HepG2 (cell line): Measurements from ENCODE around the gene ZNF84. TPM values are rescaled to one million over a fixed set of nuclear protein-coding genes. Genes with fewer than 3 reads are reported as not detected.

ENCODE experiments used
- FOXA3 ChIP-seq: IDR thresholded peaks from 2 replicates; pipeline ENCODE4 v1.6.1; 2016; ENCODE audit warnings: missing genetic modification reagents, missing compliant biosample characterization
- FOXP4 ChIP-seq: sonication (generic); formaldehyde crosslinking; IDR thresholded peaks from 2 replicates; pipeline ENCODE4 v1.4.0; 2020; ENCODE audit warnings: missing genetic modification reagents
- HNF4A ChIP-seq: sonication (generic); formaldehyde crosslinking; IDR thresholded peaks from 2 replicates; pipeline ENCODE4 v1.4.0; 2020; ENCODE audit warnings: missing genetic modification reagents
- JARID2 ChIP-seq: sonication (generic); formaldehyde crosslinking; IDR thresholded peaks from 2 replicates; pipeline ENCODE4 v1.8.1; 2023; ENCODE audit warnings: missing genetic modification reagents, inconsistent platforms; ENCODE audit not compliant: insufficient replicate concordance
- MAFF ChIP-seq: IDR thresholded peaks from 2 replicates; pipeline ENCODE4 v1.6.1; 2011; ENCODE audit warnings: low read depth, low read length, improper control_type of control experiment
- MLXIP ChIP-seq: sonication (generic); formaldehyde crosslinking; IDR thresholded peaks from 2 replicates; pipeline ENCODE4 v1.9.0; 2021; ENCODE audit warnings: missing genetic modification reagents, borderline replicate concordance
- NFATC3 ChIP-seq: sonication (generic); formaldehyde crosslinking; IDR thresholded peaks from 2 replicates; pipeline ENCODE4 v1.5.1; 2020; ENCODE audit warnings: mild to moderate bottlenecking, missing genetic modification reagents
- NFYC ChIP-seq: IDR thresholded peaks from 2 replicates; pipeline ENCODE4 v1.6.1; 2016; ENCODE audit warnings: missing genetic modification reagents, missing compliant biosample characterization
- PBX3 ChIP-seq: sonication (generic); formaldehyde crosslinking; IDR thresholded peaks from 2 replicates; pipeline ENCODE4 v1.8.1; 2023; ENCODE audit warnings: missing genetic modification reagents, inconsistent platforms, borderline replicate concordance
- PHF21A ChIP-seq: sonication (generic); formaldehyde crosslinking; IDR thresholded peaks from 2 replicates; pipeline ENCODE4 v1.5.0; 2020; ENCODE audit warnings: mild to moderate bottlenecking, missing genetic modification reagents
- SCMH1 ChIP-seq: sonication (generic); formaldehyde crosslinking; IDR thresholded peaks from 2 replicates; pipeline ENCODE4 v1.9.0; 2021; ENCODE audit warnings: missing genetic modification reagents, mild to moderate bottlenecking, borderline replicate concordance
- ZC3H4 ChIP-seq: sonication (generic); formaldehyde crosslinking; IDR thresholded peaks from 2 replicates; pipeline ENCODE4 v1.4.0; 2020; ENCODE audit warnings: missing genetic modification reagents, borderline replicate concordance
- ZNF235 ChIP-seq: sonication (generic); formaldehyde crosslinking; IDR thresholded peaks from 2 replicates; pipeline ENCODE4 v1.8.1; 2023; ENCODE audit warnings: mild to moderate bottlenecking, missing genetic modification reagents, borderline replicate concordance
- ZNF558 ChIP-seq: sonication (generic); formaldehyde crosslinking; IDR thresholded peaks from 2 replicates; pipeline ENCODE4 v1.9.0; 2022; ENCODE audit warnings: mild to moderate bottlenecking, missing genetic modification reagents, borderline replicate concordance
- ZNF572 ChIP-seq: sonication (generic); formaldehyde crosslinking; IDR thresholded peaks from 2 replicates; pipeline ENCODE4 v1.5.1; 2020; ENCODE audit warnings: mild to moderate bottlenecking, missing genetic modification reagents
- ZNF607 ChIP-seq: sonication (generic); formaldehyde crosslinking; IDR thresholded peaks from 2 replicates; pipeline ENCODE4 v1.5.1; 2020; ENCODE audit warnings: missing genetic modification reagents, mild to moderate bottlenecking, borderline replicate concordance
- ZNF652 ChIP-seq: IDR thresholded peaks from 2 replicates; pipeline ENCODE4 v1.6.1; 2016; ENCODE audit warnings: low read depth, borderline replicate concordance
- ZNF687 ChIP-seq: sonication (generic); formaldehyde crosslinking; IDR thresholded peaks from 2 replicates; pipeline ENCODE4 v1.5.1; 2020; ENCODE audit warnings: mild to moderate bottlenecking, missing genetic modification reagents, moderate library complexity
- ZNF816 ChIP-seq: sonication (generic); formaldehyde crosslinking; IDR thresholded peaks from 2 replicates; pipeline ENCODE4 v1.8.0; 2022; ENCODE audit warnings: missing genetic modification reagents, mild to moderate bottlenecking, borderline replicate concordance
- polyA plus RNA-seq, 8 experiments: library from polyadenylated mRNA; depleted of rRNA in 3 of 8; stranded (reverse) in 7 of 8; unstranded in 1 of 8; fragments of >200 nt; fragmentation: Illumina TruSeq in 4 of 8; extraction: Trizol in 4 of 8; gene quantifications; 2 replicates each; pipeline versions ENCODE4 v1.2.1 to v1.2.3, GENCODE V29; 2011 to 2016; ENCODE audit warnings: low read depth in 4 of 8, missing spikeins in 1 of 8, mixed read lengths in 1 of 8; ENCODE audit not compliant: insufficient read depth in 1 of 8
- total RNA-seq, 5 experiments: library from RNA; depleted of rRNA; stranded (reverse); fragments of >200 nt; fragmentation: Illumina TruSeq; extraction: Trizol; gene quantifications; 2 replicates each; pipeline ENCODE4 v1.2.3, GENCODE V29; 2016; ENCODE audit warnings: low read depth in 1 of 5

The ZNF84 gene
- total and polyA plus RNA-seq, 2 of the 13 experiments (the other 11 are each of a cell fraction or from before 2014, with no cell fraction given), result 15.5 to 21.8 TPM

GRCh38 chr12:133037207-133038005, at the start of gene ZNF84 (continued):
- TF ChIP-seq MLXIP (CRISPR knock-in tag), result peak; percentile 95
- TF ChIP-seq ZNF607 (CRISPR knock-in tag), result peak; percentile 84
- TF ChIP-seq PBX3 (CRISPR knock-in tag), result no peak
- TF ChIP-seq ZNF558 (CRISPR knock-in tag), result peak; percentile 86; the same call in 1 of the 2 replicates
- no peak for TF ChIP-seq SCMH1 (CRISPR knock-in tag)
- no peak for TF ChIP-seq ZNF572 (CRISPR knock-in tag)
- TF ChIP-seq ZNF687, result peak; percentile 94
- peak; percentile 52 for TF ChIP-seq PHF21A
- no peak for TF ChIP-seq JARID2 (CRISPR knock-in tag)
- TF ChIP-seq ZC3H4, result no peak
- no peak for TF ChIP-seq ZNF816 (CRISPR knock-in tag)
- TF ChIP-seq ZNF652 (CRISPR knock-in tag), result no peak
- TF ChIP-seq FOXA3 (CRISPR knock-in tag), result peak; percentile 63
- no peak for TF ChIP-seq MAFF
- no peak for TF ChIP-seq NFATC3 (CRISPR knock-in tag)
- TF ChIP-seq FOXP4 (CRISPR knock-in tag), result no peak
- TF ChIP-seq NFYC (CRISPR knock-in tag), result peak; percentile 43; the same call in 1 of the 2 replicates
- no peak for TF ChIP-seq HNF4A (CRISPR knock-in tag)
- peak; percentile 94; the same call in 1 of the 2 replicates for TF ChIP-seq ZNF235
